Smooth muscle cell (in vitro differentiated cells): ENCODE results near the gene C10orf53. TPM values are rescaled to one million over a fixed set of nuclear protein-coding genes. Genes with fewer than 3 reads are reported as not detected.

ENCODE experiments used
- DNase-seq: peaks from one replicate; lab custom pipeline; 2025; ENCODE audit not compliant: unreplicated experiment; lab: John Stamatoyannopoulos, UW
- H2AFZ ChIP-seq: fragments of 200-600 bp; sonication (generic); 2 replicates; pipeline ENCODE4 v1.6.0; 2016; ENCODE audit warnings: antibody characterized with exemption, low read depth, mild to moderate bottlenecking
- H3F3A ChIP-seq: fragments of 200-600 bp; sonication (generic); 2 replicates; pipeline ENCODE4 v1.6.0; 2017; ENCODE audit warnings: antibody characterized with exemption, low read depth
- H3K27ac ChIP-seq: fragments of 200-600 bp; sonication (generic); 2 replicates; pipeline ENCODE4 v1.5.1; 2016; ENCODE audit warnings: low read depth, mild to moderate bottlenecking
- H3K27me3 ChIP-seq: fragments of 200-600 bp; sonication (generic); 2 replicates; pipeline ENCODE4 v1.6.1; 2016; ENCODE audit warnings: low read depth, mild to moderate bottlenecking
- H3K36me3 ChIP-seq: fragments of 200-600 bp; sonication (generic); 2 replicates; pipeline ENCODE4 v1.5.1; 2016; ENCODE audit warnings: low read depth
- H3K4me1 ChIP-seq: fragments of 200-600 bp; sonication (generic); 2 replicates; pipeline ENCODE4 v1.5.1; 2016; ENCODE audit warnings: low read depth
- H3K4me2 ChIP-seq: fragments of 200-600 bp; sonication (generic); 2 replicates; pipeline ENCODE4 v1.6.0; 2016; ENCODE audit warnings: mild to moderate bottlenecking
- H3K4me3 ChIP-seq: fragments of 200-600 bp; sonication (generic); 2 replicates; pipeline ENCODE4 v1.5.1; 2016; ENCODE audit warnings: mild to moderate bottlenecking
- H3K79me2 ChIP-seq: fragments of 200-600 bp; sonication (generic); 2 replicates; pipeline ENCODE4 v1.6.0; 2016; ENCODE audit warnings: low read depth, mild to moderate bottlenecking
- H3K9ac ChIP-seq: fragments of 200-600 bp; sonication (generic); 2 replicates; pipeline ENCODE4 v1.6.0; 2016; ENCODE audit warnings: low read depth
- H3K9me3 ChIP-seq: fragments of 200-600 bp; sonication (generic); replicated peaks from 2 replicates; pipeline ENCODE4 v1.5.1; 2016; ENCODE audit warnings: low read depth
- H4K20me1 ChIP-seq: fragments of 200-600 bp; sonication (generic); 2 replicates; pipeline ENCODE4 v1.6.0; 2016; ENCODE audit warnings: low read depth
- CTCF ChIP-seq: fragments of 200-600 bp; sonication (generic); IDR thresholded peaks from 2 replicates; pipeline ENCODE4 v1.5.1; 2017; ENCODE audit warnings: borderline replicate concordance, mild to moderate bottlenecking, antibody characterized with exemption; ENCODE audit not compliant: insufficient read depth, poor library complexity, severe bottlenecking
- WGBS: methylation state at CpG from one replicate; pipeline ENCODE4 v1.1.7; 2016; ENCODE audit warnings: low lambda C conversion rate; 5-methylcytosine and 5-hydroxymethylcytosine counted together
- polyA plus RNA-seq: library from polyadenylated mRNA; unstranded; fragments of >200 nt; fragmentation: Nextera tagmentation; extraction: Ambion mirVana; gene quantifications from 2 replicates; pipeline ENCODE4 v1.2.1, GENCODE V29; 2016
- total RNA-seq: library from RNA; depleted of rRNA; stranded (reverse); fragments of >200 nt; gene quantifications from 2 replicates; pipeline ENCODE4 v1.2.3, GENCODE V29; 2014

The C10orf53 gene
- total and polyA plus RNA-seq, 2 experiments from 2014 or later, result not detected

DNA sequence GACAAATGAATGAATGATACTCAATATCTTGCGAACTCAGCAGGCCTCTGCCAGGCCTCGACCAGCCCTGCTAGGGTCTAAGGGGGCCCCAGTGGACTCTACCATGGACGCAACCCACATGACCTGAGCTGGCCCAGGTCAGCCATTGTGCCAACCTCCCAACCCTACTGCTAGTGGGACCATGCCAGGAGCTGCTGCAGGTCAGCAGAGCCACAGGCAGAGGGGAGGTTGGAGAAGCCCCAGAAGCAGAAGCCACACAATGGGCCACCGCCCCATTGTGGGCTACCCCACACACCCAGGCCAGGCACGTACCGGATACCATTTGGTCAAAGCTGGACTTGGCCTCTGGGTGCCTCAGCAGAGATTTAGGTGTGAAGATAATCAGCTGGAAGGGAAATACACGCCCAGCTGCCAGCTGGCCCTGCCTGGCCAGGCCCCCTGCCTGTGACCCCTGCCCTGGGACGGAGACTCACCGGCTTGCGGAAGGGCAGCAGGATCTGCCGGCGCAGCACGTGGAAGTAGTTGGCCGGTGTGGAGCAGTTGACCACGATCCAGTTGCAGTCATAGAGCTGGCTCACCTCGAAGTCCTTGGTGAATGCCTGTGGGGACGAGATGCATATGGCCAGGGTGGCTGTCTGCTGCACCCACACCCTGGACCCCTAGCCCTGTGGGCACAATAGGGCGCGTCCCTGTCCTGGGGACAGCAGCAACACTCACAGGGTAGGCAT, 58.2 kb downstream of the C10orf53 start:
- Histone ChIP-seq H3K27ac (no peak overlapping the region), H3K36me3 (no peaks in the 10 kb centered on the region), H3K27me3 (no peaks in the 10 kb centered on the region), H3K9ac (no peak overlapping the region), H3K9me3 (no peaks in the 10 kb centered on the region), H2AFZ (no peak overlapping the region), H3K79me2 (no peaks in the 10 kb centered on the region), H3F3A (no peaks in the 10 kb centered on the region), H3K4me3 (no peak overlapping the region), H3K4me1 (no peaks in the 10 kb centered on the region), H4K20me1 (no peaks in the 10 kb centered on the region), H3K4me2 (no peak overlapping the region)
- 95% methylated on average over 19 of the region's 19 CpGs for WGBS
- no peak for TF ChIP-seq CTCF
- DNase-seq, result no peak

DNA sequence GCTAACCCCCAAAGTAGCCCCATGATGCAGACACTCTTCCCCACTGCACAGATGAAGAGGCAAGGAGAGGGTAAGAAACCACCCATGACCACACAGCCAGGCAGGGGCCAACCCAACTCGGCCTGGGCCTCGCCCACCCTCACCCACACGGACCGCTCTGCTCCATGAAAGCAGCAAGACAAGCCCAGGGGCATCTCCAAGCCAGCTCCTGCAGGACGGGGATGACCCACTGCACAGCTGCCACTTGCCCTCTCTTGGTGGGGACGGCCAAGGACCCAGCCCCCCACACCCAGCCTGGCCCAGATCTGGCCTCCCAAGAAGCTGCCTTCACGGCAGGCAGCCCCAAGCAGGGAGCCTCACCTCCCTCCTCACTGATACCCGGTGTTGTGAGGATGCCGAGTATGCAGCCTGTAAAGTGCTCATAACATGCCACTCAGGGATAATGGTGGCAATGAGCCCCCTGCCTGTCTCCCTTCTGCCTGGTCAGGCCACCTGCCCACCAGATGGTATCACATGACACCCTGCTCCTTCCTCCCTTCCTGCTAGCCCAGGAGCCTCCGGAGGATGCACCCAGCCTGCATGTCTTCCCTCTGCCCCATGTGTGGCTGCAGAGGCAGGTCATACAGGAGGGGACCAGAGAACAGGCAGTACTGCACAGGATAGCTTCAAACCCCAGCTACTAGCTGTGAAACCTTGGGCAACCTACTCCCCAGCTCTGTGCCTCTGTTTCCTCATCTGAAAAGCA, 59.3 kb downstream of the C10orf53 start:
- Histone ChIP-seq H3K27ac (no peak overlapping the region), H3K79me2 (no peaks in the 10 kb centered on the region), H3K27me3 (no peaks in the 10 kb centered on the region), H2AFZ (no peak overlapping the region), H3K4me3 (no peak overlapping the region), H3K4me1 (no peaks in the 10 kb centered on the region), H3K36me3 (no peaks in the 10 kb centered on the region), H3K4me2 (no peak overlapping the region), H3K9ac (no peak overlapping the region), H3K9me3 (no peaks in the 10 kb centered on the region), H3F3A (no peaks in the 10 kb centered on the region), H4K20me1 (no peaks in the 10 kb centered on the region)
- 92% methylated on average over 10 of the region's 10 CpGs for WGBS
- no peak for TF ChIP-seq CTCF
- DNase-seq, result no peak

- Histone ChIP-seq H4K20me1 (no peaks in the 10 kb centered on the region), H3K79me2 (no peaks in the 10 kb centered on the region), H2AFZ (no peak overlapping the region), H3K27me3 (no peaks in the 10 kb centered on the region), H3K36me3 (no peaks in the 10 kb centered on the region), H3K9ac (no peak overlapping the region), H3K4me2 (no peak overlapping the region), H3K9me3 (no peaks in the 10 kb centered on the region), H3F3A (no peaks in the 10 kb centered on the region), H3K27ac (no peak overlapping the region), H3K4me3 (no peak overlapping the region), H3K4me1 (no peaks in the 10 kb centered on the region)
- 90% methylated on average over 14 of the region's 14 CpGs for WGBS
- no peak for DNase-seq
- TF ChIP-seq CTCF, result no peak
Observed at GRCh38 chr10:49739426-49739825, 60.0 kb downstream of the C10orf53 start.
